HCT116 (cell line): Measurements from ENCODE around the gene SMIM10L2A. TPM values are rescaled to one million over a fixed set of nuclear protein-coding genes. Genes with fewer than 3 reads are reported as not detected.

Source experiments
- ATAC-seq: fragments of 200-7000 bp; cut with Tn5 transposase; 2 replicates; pipeline ENCODE4 v1.9.1; 2020; ENCODE audit warnings: mild to moderate bottlenecking, moderate library complexity
- BruUV-seq: library from RNA; stranded (reverse); fragments of 400-500 nt; replicated peaks from 2 replicates; lab custom pipeline; 2021; lab: Mats Ljungman, UMichigan
- CTCF ChIA-PET: fragments of 300-600 bp; sonication (Branson Sonifier 250); formaldehyde crosslinking; loops from one replicate; lab custom pipeline; 2021; ENCODE audit warnings: antibody characterized with exemption; lab: Charles Lee
- POLR2A ChIA-PET: fragments of 300-600, 350-600 bp; sonication (Branson Sonifier 250); formaldehyde crosslinking; loops from one replicate; lab custom pipeline; 2021; ENCODE audit warnings: antibody characterized with exemption; lab: Charles Lee
- RAD21 ChIA-PET, 2 experiments: fragments of 300-600 bp; sonication (Branson Sonifier 250); formaldehyde crosslinking; loops; one replicate each; lab custom pipeline; 2023; ENCODE audit warnings: low total read pairs in 2 of 2; ENCODE audit not compliant: uncharacterized antibody in 2 of 2, unreplicated experiment in 2 of 2, low non-redundant PET in 1 of 2; lab: Charles Lee
- DNase-seq: peaks from one replicate; pipeline ENCODE4 v3.0.0-alpha.2; 2010; ENCODE audit warnings: low read depth, low spot score
- H2AFZ ChIP-seq: fragments of 200-600 bp; shearing (Covaris generic), sonication (generic); 2 replicates; pipeline ENCODE4 v1.6.1; 2017; ENCODE audit warnings: low read depth, mixed run types, mixed read lengths, antibody characterized with exemption, low read length; ENCODE audit not compliant: poor library complexity, severe bottlenecking
- H3K27ac ChIP-seq: 2 replicates; pipeline ENCODE4 v1.5.1; 2012; ENCODE audit warnings: low read depth, low read length
- H3K27me3 ChIP-seq: fragments of 200-600 bp; sonication (generic); 2 replicates; pipeline ENCODE4 v1.6.1; 2016; ENCODE audit warnings: mixed run types, low read length, mixed read lengths; ENCODE audit not compliant: insufficient read depth
- H3K36me3 ChIP-seq, 2 experiments: fragments of 200-500 bp in 1 of 2; fragments of 200-600 bp in 1 of 2; sonication (Bioruptor generic) in 1 of 2; sonication (generic) in 1 of 2; 2 replicates each; pipeline versions ENCODE4 v1.5.1 to v1.6.1; 2014 to 2016; ENCODE audit warnings: low read length in 2 of 2, inconsistent platforms in 1 of 2, mixed read lengths in 1 of 2, mixed run types in 1 of 2; ENCODE audit not compliant: insufficient read depth in 2 of 2, control insufficient read depth in 1 of 2
- H3K4me1 ChIP-seq, 2 experiments: fragments of 200-600 bp in 1 of 2; sonication (generic) in 1 of 2; 2 replicates each; pipeline versions ENCODE4 v1.5.1 to v1.6.1; 2012 to 2017; ENCODE audit warnings: low read length in 2 of 2, inconsistent platforms in 1 of 2, mild to moderate bottlenecking in 1 of 2, mixed read lengths in 1 of 2, mixed run types in 1 of 2, moderate library complexity in 1 of 2; ENCODE audit not compliant: insufficient read depth in 2 of 2, control insufficient read depth in 1 of 2
- H3K4me2 ChIP-seq: fragments of 200-600 bp; sonication (generic); 2 replicates; pipeline ENCODE4 v1.6.1; 2017; ENCODE audit warnings: mixed run types, low read length, mixed read lengths
- H3K4me3 ChIP-seq, 2 experiments: fragments of 200-600 bp in 1 of 2; sonication (generic) in 1 of 2; replicated peaks in 1 of 2; 2 replicates each; pipeline ENCODE4 v1.5.1; 2011 to 2016; ENCODE audit warnings: low read length in 2 of 2, control low read depth in 1 of 2, low read depth in 1 of 2, mild to moderate bottlenecking in 1 of 2, mixed read lengths in 1 of 2, mixed run types in 1 of 2
- H3K79me2 ChIP-seq: fragments of 200-600 bp; sonication (generic); 2 replicates; pipeline ENCODE4 v1.6.1; 2017; ENCODE audit warnings: mild to moderate bottlenecking, mixed run types, low read length, moderate library complexity, mixed read lengths; ENCODE audit not compliant: insufficient read depth
- H3K9ac ChIP-seq: fragments of 200-600 bp; sonication (generic); 2 replicates; pipeline ENCODE4 v1.6.1; 2016; ENCODE audit warnings: low read length, mixed read lengths
- H3K9me2 ChIP-seq: fragments of 200-600 bp; sonication (generic), shearing (Covaris generic); 2 replicates; pipeline ENCODE4 v1.6.1; 2017; ENCODE audit warnings: mixed run types, mild to moderate bottlenecking, moderate library complexity; ENCODE audit not compliant: insufficient read depth
- H3K9me3 ChIP-seq, 2 experiments: fragments of 200-500 bp in 1 of 2; fragments of 200-600 bp in 1 of 2; sonication (Bioruptor generic) in 1 of 2; sonication (generic) in 1 of 2; 2 replicates each; pipeline ENCODE4 v1.6.1; 2014 to 2017; ENCODE audit warnings: low read length in 2 of 2, mixed read lengths in 2 of 2, inconsistent platforms in 1 of 2, low read depth in 1 of 2, mild to moderate bottlenecking in 1 of 2, mixed run types in 1 of 2, moderate library complexity in 1 of 2; ENCODE audit not compliant: control insufficient read depth in 1 of 2, insufficient read depth in 1 of 2
- H4K20me1 ChIP-seq: fragments of 200-600 bp; sonication (generic), shearing (Covaris generic); 2 replicates; pipeline ENCODE4 v1.6.1; 2017; ENCODE audit warnings: mixed run types, mild to moderate bottlenecking, moderate library complexity; ENCODE audit not compliant: insufficient read depth
- CBX3 ChIP-seq: IDR thresholded peaks from 2 replicates; pipeline ENCODE4 v1.6.1; 2012; ENCODE audit warnings: low read depth
- EGR1 ChIP-seq: IDR thresholded peaks from 2 replicates; pipeline ENCODE4 v1.6.1; 2012; ENCODE audit warnings: low read depth
- EZH2phosphoT487 ChIP-seq: fragments of 200-600 bp; IDR thresholded peaks from 2 replicates; pipeline ENCODE4 v1.6.1; 2018; ENCODE audit warnings: antibody characterized with exemption, borderline replicate concordance
- JUND ChIP-seq: IDR thresholded peaks from 2 replicates; pipeline ENCODE4 v1.6.1; 2012
- RAD21 ChIP-seq: IDR thresholded peaks from 2 replicates; pipeline ENCODE4 v1.6.1; 2012; ENCODE audit warnings: low read depth, mild to moderate bottlenecking
- TCF7L2 ChIP-seq: IDR thresholded peaks from 2 replicates; pipeline ENCODE4 v1.7.0; 2011; ENCODE audit warnings: borderline replicate concordance, inconsistent platforms; ENCODE audit not compliant: insufficient read depth, insufficient read length; ENCODE audit errors: extremely low read depth
- YY1 ChIP-seq: IDR thresholded peaks from 2 replicates; pipeline ENCODE4 v1.6.1; 2011; ENCODE audit warnings: low read length, low read depth, moderate library complexity, mild to moderate bottlenecking; ENCODE audit not compliant: insufficient replicate concordance; ENCODE audit errors: extremely low read depth
- ZFX ChIP-seq: fragments of 450-650 bp; IDR thresholded peaks from 2 replicates; pipeline ENCODE4 v1.6.1; 2017
- intact Hi-C: fragments of 100-400 bp; cut with micrococcal nuclease; formaldehyde crosslinking; loops from 2 replicates; pipeline ENCODE4 v1.10.0; 2022
- total RNA-seq: library from RNA; stranded (reverse); gene quantifications from one replicate; pipeline ENCODE4 v1.2.1, GENCODE V29; 2021; ENCODE audit not compliant: unreplicated experiment
- TF ChIP-seq, protein P1 (sequence below), 3 experiments: fragments of 200-600 bp in 1 of 3; sonication (generic) in 1 of 3; IDR thresholded peaks in 2 of 3; conservative IDR thresholded peaks in 1 of 3; 2 replicates each; pipeline ENCODE4 v1.5.1; 2012 to 2017; ENCODE audit warnings: low read depth in 2 of 3, low read length in 2 of 3, antibody characterized with exemption in 1 of 3, borderline replicate concordance in 1 of 3, control low read depth in 1 of 3, mild to moderate bottlenecking in 1 of 3, mixed read lengths in 1 of 3, mixed run types in 1 of 3, moderate library complexity in 1 of 3; ENCODE audit not compliant: insufficient read depth in 1 of 3
- TF ChIP-seq, protein P2 (sequence below): IDR thresholded peaks from 2 replicates; pipeline ENCODE4 v1.6.1; 2012
- TF ChIP-seq, protein P3 (sequence below): IDR thresholded peaks from 2 replicates; pipeline ENCODE4 v1.6.1; 2012; ENCODE audit warnings: low read depth

The SMIM10L2A gene
- total RNA-seq, 1 experiment from 2014 or later = 1.5 TPM

DNA sequence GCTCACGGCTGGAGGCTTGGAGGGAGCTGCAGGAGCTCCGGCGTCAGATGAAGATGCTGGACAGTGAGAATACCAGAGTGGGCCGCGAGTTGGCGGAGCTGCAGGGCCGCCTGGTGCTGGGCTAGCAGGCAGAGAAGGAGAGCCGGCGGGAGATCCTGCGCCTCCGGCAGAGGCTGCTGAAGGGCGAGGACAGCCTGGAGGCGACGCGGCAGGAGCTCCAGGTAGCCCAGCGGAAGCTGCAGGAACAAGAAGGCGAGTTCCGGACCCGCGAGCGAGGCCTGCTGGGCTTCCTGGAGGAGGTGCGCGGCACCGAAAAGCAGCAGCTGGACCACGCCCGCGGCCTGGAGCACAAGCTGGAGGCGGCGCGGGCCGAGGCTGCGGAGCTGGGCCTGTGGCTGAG is 14.7 kb downstream of the SMIM10L2A start:
- Histone ChIP-seq H3K9me2 (no peaks in the 10 kb centered on the region), H3K79me2 (no peaks in the 10 kb centered on the region), H4K20me1 (no peaks in the 10 kb centered on the region), H3K4me3 (no peak overlapping the region), H3K36me3 (no peaks in the 10 kb centered on the region), H3K4me2 (no peak overlapping the region), H3K9me3 (no peaks in the 10 kb centered on the region), H3K27ac (no peak overlapping the region), H3K9ac (no peak overlapping the region), H3K4me1 (no peaks in the 10 kb centered on the region), H3K27me3 (0 out of 2 replicates have a peak, but pooled peaks cover 2% of the 10 kb centered on the region), H2AFZ (no peak overlapping the region)
- intact Hi-C loops = no loop called here
- TF ChIP-seq TCF7L2 = no peak
- TF ChIP-seq, protein P1, sequence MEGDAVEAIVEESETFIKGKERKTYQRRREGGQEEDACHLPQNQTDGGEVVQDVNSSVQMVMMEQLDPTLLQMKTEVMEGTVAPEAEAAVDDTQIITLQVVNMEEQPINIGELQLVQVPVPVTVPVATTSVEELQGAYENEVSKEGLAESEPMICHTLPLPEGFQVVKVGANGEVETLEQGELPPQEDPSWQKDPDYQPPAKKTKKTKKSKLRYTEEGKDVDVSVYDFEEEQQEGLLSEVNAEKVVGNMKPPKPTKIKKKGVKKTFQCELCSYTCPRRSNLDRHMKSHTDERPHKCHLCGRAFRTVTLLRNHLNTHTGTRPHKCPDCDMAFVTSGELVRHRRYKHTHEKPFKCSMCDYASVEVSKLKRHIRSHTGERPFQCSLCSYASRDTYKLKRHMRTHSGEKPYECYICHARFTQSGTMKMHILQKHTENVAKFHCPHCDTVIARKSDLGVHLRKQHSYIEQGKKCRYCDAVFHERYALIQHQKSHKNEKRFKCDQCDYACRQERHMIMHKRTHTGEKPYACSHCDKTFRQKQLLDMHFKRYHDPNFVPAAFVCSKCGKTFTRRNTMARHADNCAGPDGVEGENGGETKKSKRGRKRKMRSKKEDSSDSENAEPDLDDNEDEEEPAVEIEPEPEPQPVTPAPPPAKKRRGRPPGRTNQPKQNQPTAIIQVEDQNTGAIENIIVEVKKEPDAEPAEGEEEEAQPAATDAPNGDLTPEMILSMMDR (IDR thresholded peaks at IDR 0.05 in 2 of 3, conservative IDR thresholded peaks at IDR 0.05 in 1 of 3; ENCODE audit: borderline replicate concordance in 1 of 3, insufficient read depth in 1 of 3, low read depth in 2 of 3, low read length in 2 of 3) = no peak
- TF ChIP-seq EGR1 = no peak
- no peak for TF ChIP-seq YY1
- no peak for TF ChIP-seq RAD21
- no peak for TF ChIP-seq EZH2phosphoT487
- TF ChIP-seq, protein P2, sequence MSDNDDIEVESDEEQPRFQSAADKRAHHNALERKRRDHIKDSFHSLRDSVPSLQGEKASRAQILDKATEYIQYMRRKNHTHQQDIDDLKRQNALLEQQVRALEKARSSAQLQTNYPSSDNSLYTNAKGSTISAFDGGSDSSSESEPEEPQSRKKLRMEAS = no peak
- no peak for TF ChIP-seq CBX3
- TF ChIP-seq ZFX = no peak
- no peak for TF ChIP-seq JUND
- TF ChIP-seq, protein P3, sequence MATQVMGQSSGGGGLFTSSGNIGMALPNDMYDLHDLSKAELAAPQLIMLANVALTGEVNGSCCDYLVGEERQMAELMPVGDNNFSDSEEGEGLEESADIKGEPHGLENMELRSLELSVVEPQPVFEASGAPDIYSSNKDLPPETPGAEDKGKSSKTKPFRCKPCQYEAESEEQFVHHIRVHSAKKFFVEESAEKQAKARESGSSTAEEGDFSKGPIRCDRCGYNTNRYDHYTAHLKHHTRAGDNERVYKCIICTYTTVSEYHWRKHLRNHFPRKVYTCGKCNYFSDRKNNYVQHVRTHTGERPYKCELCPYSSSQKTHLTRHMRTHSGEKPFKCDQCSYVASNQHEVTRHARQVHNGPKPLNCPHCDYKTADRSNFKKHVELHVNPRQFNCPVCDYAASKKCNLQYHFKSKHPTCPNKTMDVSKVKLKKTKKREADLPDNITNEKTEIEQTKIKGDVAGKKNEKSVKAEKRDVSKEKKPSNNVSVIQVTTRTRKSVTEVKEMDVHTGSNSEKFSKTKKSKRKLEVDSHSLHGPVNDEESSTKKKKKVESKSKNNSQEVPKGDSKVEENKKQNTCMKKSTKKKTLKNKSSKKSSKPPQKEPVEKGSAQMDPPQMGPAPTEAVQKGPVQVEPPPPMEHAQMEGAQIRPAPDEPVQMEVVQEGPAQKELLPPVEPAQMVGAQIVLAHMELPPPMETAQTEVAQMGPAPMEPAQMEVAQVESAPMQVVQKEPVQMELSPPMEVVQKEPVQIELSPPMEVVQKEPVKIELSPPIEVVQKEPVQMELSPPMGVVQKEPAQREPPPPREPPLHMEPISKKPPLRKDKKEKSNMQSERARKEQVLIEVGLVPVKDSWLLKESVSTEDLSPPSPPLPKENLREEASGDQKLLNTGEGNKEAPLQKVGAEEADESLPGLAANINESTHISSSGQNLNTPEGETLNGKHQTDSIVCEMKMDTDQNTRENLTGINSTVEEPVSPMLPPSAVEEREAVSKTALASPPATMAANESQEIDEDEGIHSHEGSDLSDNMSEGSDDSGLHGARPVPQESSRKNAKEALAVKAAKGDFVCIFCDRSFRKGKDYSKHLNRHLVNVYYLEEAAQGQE = no peak
- POLR2A ChIA-PET = no interaction called here
- ATAC-seq (no peak), DNase-seq (no peak)
- RAD21 ChIA-PET = no interaction called here
- BruUV-seq = no TSS peak
- CTCF ChIA-PET = no interaction called here
